ENCODE results near the gene SLC41A1.

The SLC41A1 gene

GRCh38 chr1:205800981-205801703 is 11.9 kb downstream of the SLC41A1 start:
- Histone ChIP-seq H3K4me1 (ENCODE audit: insufficient read depth, low read length, poor library complexity, severe bottlenecking) (peaks cover 29% of the 10 kb centered on the region), H3K9me2 (replicated peaks; ENCODE audit: low read depth, low read length) (no peaks in the 10 kb centered on the region), H3K79me2 (ENCODE audit: insufficient read depth, low read length) (peaks cover 22% of the 10 kb centered on the region; the same call in 1 of the 2 replicates), H3K4me2 (ENCODE audit: low read depth, low read length, poor library complexity, severe bottlenecking) (no peak overlapping the region), H3K27me3 (ENCODE audit: insufficient read depth, low read length, poor library complexity, severe bottlenecking) (no peaks in the 10 kb centered on the region), H4K20me1 (ENCODE audit: insufficient read depth, low read length, poor library complexity, severe bottlenecking) (peaks cover 6% of the 10 kb centered on the region), H3K9me3 (ENCODE audit: insufficient read depth, low read depth, low read length) (no peaks in the 10 kb centered on the region), H3F3A (ENCODE audit: low read depth) (no peaks in the 10 kb centered on the region), H3K36me3 (ENCODE audit: insufficient read depth, low read length) (peaks cover 45% of the 10 kb centered on the region; the same call in 1 of the 2 replicates), H3K4me3 (ENCODE audit: low read length, poor library complexity, severe bottlenecking) (no peak overlapping the region), H3K9ac (ENCODE audit: low read depth, low read length, poor library complexity, severe bottlenecking) (no peak overlapping the region), H2AFZ (ENCODE audit: low read length) (no peak overlapping the region)
- TF ChIP-seq CTCF (conservative IDR thresholded peaks at IDR 0.05; ENCODE audit: low read length) (no peak), EZH2phosphoT487 (IDR thresholded peaks at IDR 0.05; ENCODE audit: borderline replicate concordance) (no peak)

GRCh38 chr1:205800427-205800826 is 12.6 kb downstream of the SLC41A1 start:
- Histone ChIP-seq H3K27me3 (ENCODE audit: insufficient read depth, low read length, poor library complexity, severe bottlenecking) (no peaks in the 10 kb centered on the region), H3K9me3 (ENCODE audit: insufficient read depth, low read depth, low read length) (no peaks in the 10 kb centered on the region), H3K9ac (ENCODE audit: low read depth, low read length, poor library complexity, severe bottlenecking) (no peak overlapping the region), H3K9me2 (replicated peaks; ENCODE audit: low read depth, low read length) (no peaks in the 10 kb centered on the region), H3K36me3 (ENCODE audit: insufficient read depth, low read length) (peaks cover 52% of the 10 kb centered on the region; the same call in 1 of the 2 replicates), H4K20me1 (ENCODE audit: insufficient read depth, low read length, poor library complexity, severe bottlenecking) (no peaks in the 10 kb centered on the region), H3F3A (ENCODE audit: low read depth) (no peaks in the 10 kb centered on the region), H3K4me1 (ENCODE audit: insufficient read depth, low read length, poor library complexity, severe bottlenecking) (peaks cover 21% of the 10 kb centered on the region), H3K79me2 (ENCODE audit: insufficient read depth, low read length) (peaks cover 15% of the 10 kb centered on the region; the same call in 1 of the 2 replicates), H3K4me2 (ENCODE audit: low read depth, low read length, poor library complexity, severe bottlenecking) (no peak overlapping the region), H3K4me3 (ENCODE audit: low read length, poor library complexity, severe bottlenecking) (no peak overlapping the region), H2AFZ (ENCODE audit: low read length) (no peak overlapping the region)
- no peak for TF ChIP-seq EZH2phosphoT487 (IDR thresholded peaks at IDR 0.05; ENCODE audit: borderline replicate concordance)
- TF ChIP-seq CTCF (conservative IDR thresholded peaks at IDR 0.05; ENCODE audit: low read length): no peak

GRCh38 chr1:205798577-205798976 is 14.4 kb downstream of the SLC41A1 start:
- Histone ChIP-seq H3K79me2 (ENCODE audit: insufficient read depth, low read length) (peaks cover under 1% of the 10 kb centered on the region; the same call in 1 of the 2 replicates), H3K36me3 (ENCODE audit: insufficient read depth, low read length) (peaks cover 69% of the 10 kb centered on the region; the same call in 1 of the 2 replicates), H3K27me3 (ENCODE audit: insufficient read depth, low read length, poor library complexity, severe bottlenecking) (no peaks in the 10 kb centered on the region), H3K4me3 (ENCODE audit: low read length, poor library complexity, severe bottlenecking) (no peak overlapping the region), H3K9ac (ENCODE audit: low read depth, low read length, poor library complexity, severe bottlenecking) (no peak overlapping the region), H3F3A (ENCODE audit: low read depth) (no peaks in the 10 kb centered on the region), H3K9me3 (ENCODE audit: insufficient read depth, low read depth, low read length) (no peaks in the 10 kb centered on the region), H3K4me2 (ENCODE audit: low read depth, low read length, poor library complexity, severe bottlenecking) (no peak overlapping the region), H3K9me2 (replicated peaks; ENCODE audit: low read depth, low read length) (no peaks in the 10 kb centered on the region), H2AFZ (ENCODE audit: low read length) (no peak overlapping the region), H4K20me1 (ENCODE audit: insufficient read depth, low read length, poor library complexity, severe bottlenecking) (no peaks in the 10 kb centered on the region), H3K4me1 (ENCODE audit: insufficient read depth, low read length, poor library complexity, severe bottlenecking) (peaks cover 3% of the 10 kb centered on the region)
- TF ChIP-seq EZH2phosphoT487 (IDR thresholded peaks at IDR 0.05; ENCODE audit: borderline replicate concordance): no peak
- TF ChIP-seq CTCF (conservative IDR thresholded peaks at IDR 0.05; ENCODE audit: low read length): no peak

Measured in Loucy (cell line).